A673 (cell line): Measurements from ENCODE around the gene PLEKHA6. TPM values are rescaled to one million over a fixed set of nuclear protein-coding genes. Genes with fewer than 3 reads are reported as not detected.

Experiments used
- BruUV-seq: library from RNA; stranded (reverse); fragments of 400-500 nt; replicated peaks from 2 replicates; lab custom pipeline; 2021; lab: Mats Ljungman, UMichigan
- CTCF ChIA-PET: fragments of 300-600 bp; sonication (Branson Sonifier 250); formaldehyde crosslinking; loops from one replicate; lab custom pipeline; 2022; ENCODE audit warnings: antibody characterized with exemption; lab: Charles Lee
- POLR2A ChIA-PET: fragments of 300-600 bp; sonication (Branson Sonifier 250); formaldehyde crosslinking; loops from one replicate; lab custom pipeline; 2022; ENCODE audit warnings: antibody characterized with exemption; ENCODE audit not compliant: low non-redundant PET; lab: Charles Lee
- DNase-seq: peaks from one replicate; pipeline ENCODE4 v3.0.0-alpha.2; 2015; ENCODE audit warnings: low spot score
- H3K27ac ChIP-seq: fragments of 200-600 bp; sonication (generic); 2 replicates; pipeline ENCODE4 v1.5.1; 2016; ENCODE audit warnings: mixed run types, low read depth, mild to moderate bottlenecking, mixed read lengths, antibody characterized with exemption, low read length; ENCODE audit not compliant: poor library complexity, severe bottlenecking
- H3K27me3 ChIP-seq: fragments of 200-600 bp; sonication (generic); replicated peaks from 2 replicates; pipeline ENCODE4 v1.6.1; 2017; ENCODE audit warnings: mixed run types, low read depth, mild to moderate bottlenecking, mixed read lengths, antibody characterized with exemption, low read length; ENCODE audit not compliant: insufficient read depth, poor library complexity
- H3K36me3 ChIP-seq: fragments of 200-600 bp; sonication (generic); 2 replicates; pipeline ENCODE4 v1.6.1; 2016; ENCODE audit warnings: mixed run types, mild to moderate bottlenecking, mixed read lengths, antibody characterized with exemption, low read length; ENCODE audit not compliant: insufficient read depth, poor library complexity, severe bottlenecking
- H3K4me1 ChIP-seq: fragments of 200-600 bp; sonication (generic); 2 replicates; pipeline ENCODE4 v1.6.1; 2017; ENCODE audit warnings: mixed run types, mild to moderate bottlenecking, mixed read lengths, antibody characterized with exemption, low read length; ENCODE audit not compliant: insufficient read depth, poor library complexity, severe bottlenecking
- H3K4me3 ChIP-seq: fragments of 200-600 bp; sonication (generic); 2 replicates; pipeline ENCODE4 v1.5.1; 2016; ENCODE audit warnings: low read depth, mixed run types, mild to moderate bottlenecking, mixed read lengths, low read length; ENCODE audit not compliant: poor library complexity, severe bottlenecking
- H3K9me3 ChIP-seq: fragments of 200-600 bp; sonication (generic); 2 replicates; pipeline ENCODE4 v1.6.1; 2016; ENCODE audit warnings: mixed run types, low read depth, mild to moderate bottlenecking, mixed read lengths, antibody characterized with exemption, low read length; ENCODE audit not compliant: poor library complexity, severe bottlenecking
- CTCF ChIP-seq: fragments of 300-800, 200-600 bp; sonication (generic); conservative IDR thresholded peaks from 2 replicates; pipeline ENCODE4 v1.5.1; 2017; ENCODE audit warnings: low read depth, mild to moderate bottlenecking, antibody characterized with exemption, low read length, moderate library complexity, mixed read lengths
- EZH2 ChIP-seq: fragments of 200-600 bp; sonication (generic); IDR thresholded peaks from 2 replicates; pipeline ENCODE4 v1.6.1; 2017; ENCODE audit warnings: borderline replicate concordance, low read depth, mild to moderate bottlenecking, mixed read lengths, antibody characterized with exemption, low read length; ENCODE audit not compliant: poor library complexity, severe bottlenecking
- intact Hi-C: fragments of 100-400 bp; cut with micrococcal nuclease; formaldehyde crosslinking; loops from one replicate; pipeline ENCODE4 v1.10.0; 2022; ENCODE audit not compliant: unreplicated experiment
- total RNA-seq: library from RNA; stranded (reverse); gene quantifications from 2 replicates; pipeline ENCODE4 v1.2.3, GENCODE V29; 2021

PLEKHA6 gene
- total RNA-seq, 1 experiment from 2014 or later = 0.58 TPM

DNA sequence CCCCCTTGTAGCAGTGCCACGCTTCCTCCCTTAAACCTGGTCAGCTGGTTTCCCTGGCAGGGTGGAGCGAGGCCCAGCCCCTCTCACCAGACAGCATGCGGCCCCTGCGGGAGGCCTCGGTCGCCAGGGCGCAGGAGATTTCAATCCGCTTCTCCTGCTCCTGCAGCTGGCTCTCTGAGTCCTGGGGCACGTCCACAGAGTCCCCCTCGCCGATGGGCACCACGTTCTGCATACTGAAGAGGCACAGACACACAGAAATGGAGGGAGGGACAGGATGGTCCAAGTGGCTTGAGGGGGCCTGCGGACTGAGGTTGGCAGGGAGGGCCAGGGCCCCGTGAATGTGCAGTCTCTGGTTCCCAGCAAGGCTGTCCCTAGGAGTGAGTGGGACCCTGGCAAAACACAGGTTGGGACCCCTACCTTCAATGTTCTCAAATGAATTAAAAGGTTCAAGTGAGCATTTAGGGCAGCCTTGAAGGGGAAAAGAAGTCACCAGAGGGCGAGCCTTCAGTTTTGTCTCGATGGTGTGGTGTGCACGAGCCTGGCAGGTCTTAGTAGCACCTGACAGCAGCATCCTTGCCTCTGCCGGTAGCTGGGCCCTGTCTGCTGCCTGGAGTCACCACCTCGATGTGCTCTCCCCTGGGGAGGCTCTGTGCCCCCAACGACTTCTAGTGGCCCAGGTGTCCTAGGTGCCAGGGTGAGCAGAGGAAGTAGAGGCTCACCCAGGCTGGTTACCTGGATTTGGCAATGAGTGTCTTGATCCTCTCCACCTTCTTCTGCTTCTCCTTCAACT lies 131.5 kb downstream of the PLEKHA6 start:
- intact Hi-C loops = no loop called here
- TF ChIP-seq EZH2 = no peak
- TF ChIP-seq CTCF = no peak
- POLR2A ChIA-PET = no interaction called here

DNA sequence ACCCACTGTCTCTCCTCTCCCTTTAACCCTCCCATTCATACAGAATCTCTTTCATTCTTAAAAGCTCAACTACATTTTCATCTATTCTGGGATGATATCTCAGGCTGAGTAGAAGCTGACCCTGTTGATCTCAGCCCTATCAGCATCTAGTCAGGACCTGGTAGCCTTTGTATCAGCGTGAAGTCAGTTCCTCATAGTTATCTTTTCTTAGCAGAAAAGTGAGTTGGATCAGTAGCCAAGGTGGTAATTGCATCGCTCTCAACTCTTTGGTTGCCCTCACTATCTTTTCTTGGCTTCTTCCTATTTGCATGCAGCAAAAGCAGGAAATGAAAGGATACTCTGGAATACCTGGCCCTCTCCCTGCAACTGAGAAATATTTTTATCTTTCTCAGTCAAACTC lies 132.4 kb downstream of the PLEKHA6 start:
- intact Hi-C loops = no loop called here
- POLR2A ChIA-PET = no interaction called here
- H3K4me1 ChIP-seq = no peaks in the 10 kb centered on the region
- H3K27ac ChIP-seq = no peak overlapping the region
- CTCF ChIA-PET = no interaction called here
- TF ChIP-seq CTCF (no peak), EZH2 (no peak)
- no peaks in the 10 kb centered on the region for H3K36me3 ChIP-seq
- no peaks in the 10 kb centered on the region for H3K9me3 ChIP-seq
- no peak overlapping the region for H3K4me3 ChIP-seq
- no peak for DNase-seq
- H3K27me3 ChIP-seq = no peaks in the 10 kb centered on the region
- BruUV-seq = no TSS peak

More for the DNA sequence above, 131.5 kb downstream of the PLEKHA6 start:
- Histone ChIP-seq H3K27ac (no peak overlapping the region), H3K4me1 (no peaks in the 10 kb centered on the region), H3K9me3 (no peaks in the 10 kb centered on the region), H3K27me3 (no peaks in the 10 kb centered on the region), H3K4me3 (no peak overlapping the region), H3K36me3 (no peaks in the 10 kb centered on the region)
- CTCF ChIA-PET = no interaction called here
- no TSS peak for BruUV-seq
- DNase-seq = no peak

DNA sequence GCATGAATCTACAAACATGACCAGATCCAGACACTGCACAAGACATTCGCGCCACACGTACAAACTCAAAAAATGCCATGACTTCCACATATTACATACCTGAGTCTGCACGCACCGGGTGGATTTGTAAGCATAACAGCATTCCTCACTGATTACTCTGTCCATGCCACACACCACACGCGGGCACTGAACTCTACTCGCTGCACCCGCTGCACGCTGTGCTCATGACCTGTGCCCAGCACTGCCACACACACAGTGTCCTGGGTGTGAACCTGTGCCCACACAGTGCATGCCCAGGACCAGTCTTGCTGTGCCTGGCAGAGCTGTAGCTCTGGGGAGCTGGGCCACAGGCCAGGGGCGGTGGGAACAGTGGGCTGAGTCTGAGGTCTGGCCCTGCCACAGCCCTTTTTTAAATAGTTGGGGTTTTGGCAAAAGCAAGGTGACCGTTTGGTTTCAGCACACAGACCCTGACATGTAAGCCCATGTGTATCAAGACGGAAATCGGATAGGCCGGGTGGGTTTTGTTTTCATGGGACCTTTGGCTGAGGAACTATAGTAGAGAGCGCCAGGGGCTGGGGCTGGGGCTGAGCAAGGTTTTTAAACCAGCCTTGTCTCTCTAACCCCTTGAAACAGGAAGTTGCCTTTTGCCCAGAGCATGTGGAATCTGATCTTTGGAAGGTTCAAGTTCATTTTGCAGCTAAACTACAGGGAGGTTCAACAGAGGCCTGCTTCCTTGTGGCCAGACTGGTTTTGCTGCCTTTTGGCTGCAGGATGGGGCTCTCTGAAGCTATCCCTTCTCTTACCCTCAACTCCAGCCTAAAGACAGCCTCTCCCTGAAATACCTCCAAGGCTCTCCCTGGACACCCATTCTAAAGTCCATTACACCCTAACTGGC lies 133.6 kb downstream of the PLEKHA6 start:
- Histone ChIP-seq H3K27ac (no peak overlapping the region), H3K36me3 (no peaks in the 10 kb centered on the region), H3K4me3 (no peak overlapping the region), H3K27me3 (no peaks in the 10 kb centered on the region), H3K4me1 (no peaks in the 10 kb centered on the region), H3K9me3 (no peaks in the 10 kb centered on the region)
- intact Hi-C loops = no loop called here
- TF ChIP-seq EZH2 (no peak), CTCF (no peak)
- ChIA-PET CTCF (no interaction called here), POLR2A (no interaction called here)
- DNase-seq = no peak
- BruUV-seq = no TSS peak
